ENCODE results near the gene ZNF615.

GRCh38 chr19:51970718-51971117, 37.3 kb downstream of the ZNF615 start:
- TF ChIP-seq CTCF (conservative IDR thresholded peaks at IDR 0.05; ENCODE audit: low read depth in 2 of 2): no peak
- TF ChIP-seq POLR2AphosphoS5 (IDR thresholded peaks at IDR 0.05; ENCODE audit: low read depth): no peak
- TF ChIP-seq EZH2 (IDR thresholded peaks at IDR 0.05; ENCODE audit: low read depth, unreplicated experiment): no peak
- TF ChIP-seq EZH2phosphoT487 (IDR thresholded peaks at IDR 0.05; ENCODE audit: unreplicated experiment): no peak
- TF ChIP-seq ZNF331 (CRISPR knock-in tag; IDR thresholded peaks at IDR 0.05; ENCODE audit: low read depth): no peak

Data from GM23338 (cell line).